HG03039 (cell line): ENCODE measurements around the gene PCP4L1.
A peak's percentile ranks its signal among the peaks of the same experiment; 100 is the strongest.
"Not testable (repeated sequence)": the region's sequence is repeated elsewhere in the genome, so short reads cannot be mapped to it uniquely, and the experiment has no call there.

Source experiments
- ATAC-seq: cut with Tn5 transposase; IDR thresholded peaks from one replicate; pipeline ENCODE4 v1.9.1; 2021; ENCODE audit warnings: mild to moderate bottlenecking, moderate library complexity; ENCODE audit not compliant: unreplicated experiment

The PCP4L1 gene

DNA sequence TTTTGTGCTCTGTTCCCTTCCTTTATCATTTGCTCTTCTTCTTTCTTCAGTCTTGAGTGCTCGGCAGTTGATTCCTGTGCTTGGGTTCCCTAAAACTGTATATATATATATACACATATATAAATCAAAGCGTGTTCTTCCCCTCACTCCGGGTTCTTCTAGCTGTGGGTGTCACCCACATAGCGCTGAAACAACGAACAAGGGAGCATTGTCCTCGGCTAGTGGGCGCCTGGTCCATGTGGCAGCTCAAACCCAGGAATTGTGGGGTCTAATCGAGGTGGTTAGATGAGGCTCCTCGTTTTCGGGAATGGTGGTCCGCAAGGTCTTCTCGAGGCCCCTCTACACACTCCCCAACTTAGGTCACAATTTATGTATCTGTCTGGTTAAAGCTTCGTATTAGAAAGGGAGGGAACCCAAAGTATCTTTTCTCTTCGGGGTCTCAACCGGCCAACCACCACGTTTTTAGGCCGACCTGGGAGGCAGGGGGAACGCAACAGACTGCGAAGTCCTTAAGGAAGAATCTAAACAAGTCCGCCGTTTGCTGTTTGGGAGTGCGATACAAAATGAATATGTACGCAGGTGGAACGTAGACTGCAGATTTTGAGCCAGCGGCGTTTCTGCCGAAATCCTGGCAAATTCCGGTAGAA is 55.1 kb downstream of the PCP4L1 start:
- ATAC-seq: no peak

DNA sequence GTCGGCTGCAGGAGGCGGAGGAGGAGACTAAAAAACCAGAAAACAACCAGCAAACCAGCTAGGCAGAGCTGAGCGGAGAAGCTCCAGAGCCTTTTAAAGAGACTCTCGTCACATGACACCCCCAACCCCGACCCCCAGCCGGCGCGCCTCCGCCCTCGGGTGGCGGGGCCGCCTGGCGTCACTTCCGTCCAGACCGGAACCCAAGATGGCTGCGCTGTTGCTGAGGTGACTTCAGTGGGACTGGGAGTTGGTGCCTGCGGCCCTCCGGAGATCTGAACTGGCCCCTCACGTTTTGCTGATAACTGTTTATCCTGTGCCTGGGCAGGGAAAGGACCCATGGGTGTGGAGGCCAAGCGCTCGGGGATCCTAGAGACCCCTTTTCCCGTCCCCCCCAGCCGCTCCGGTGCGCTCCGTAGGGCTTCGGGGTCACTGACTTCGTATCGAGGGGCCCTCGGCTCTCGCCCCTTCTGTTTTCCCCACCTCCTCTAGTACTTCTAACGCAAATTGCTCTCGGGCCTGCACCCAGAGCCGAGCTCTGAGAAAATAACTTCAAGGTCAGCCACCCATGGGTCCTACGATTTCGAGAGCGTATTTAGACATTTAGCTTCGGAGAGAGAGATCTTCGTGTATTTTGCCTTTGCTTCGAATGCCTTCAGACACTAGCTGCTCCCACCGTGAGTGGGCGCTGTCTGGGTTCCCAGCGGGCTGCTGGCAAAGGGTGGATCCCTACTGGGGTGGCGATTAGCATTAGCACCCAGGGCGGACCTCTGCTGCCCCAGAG is 55.8 kb downstream of the PCP4L1 start, which contains the start of gene SDHC:
Gene SDHC, plus strand, starts transcription at position 181 of the 781 bp plus-strand sequence. Its CDS starts 25 bp downstream, at position 206.
- peak; percentile 94 for ATAC-seq

DNA sequence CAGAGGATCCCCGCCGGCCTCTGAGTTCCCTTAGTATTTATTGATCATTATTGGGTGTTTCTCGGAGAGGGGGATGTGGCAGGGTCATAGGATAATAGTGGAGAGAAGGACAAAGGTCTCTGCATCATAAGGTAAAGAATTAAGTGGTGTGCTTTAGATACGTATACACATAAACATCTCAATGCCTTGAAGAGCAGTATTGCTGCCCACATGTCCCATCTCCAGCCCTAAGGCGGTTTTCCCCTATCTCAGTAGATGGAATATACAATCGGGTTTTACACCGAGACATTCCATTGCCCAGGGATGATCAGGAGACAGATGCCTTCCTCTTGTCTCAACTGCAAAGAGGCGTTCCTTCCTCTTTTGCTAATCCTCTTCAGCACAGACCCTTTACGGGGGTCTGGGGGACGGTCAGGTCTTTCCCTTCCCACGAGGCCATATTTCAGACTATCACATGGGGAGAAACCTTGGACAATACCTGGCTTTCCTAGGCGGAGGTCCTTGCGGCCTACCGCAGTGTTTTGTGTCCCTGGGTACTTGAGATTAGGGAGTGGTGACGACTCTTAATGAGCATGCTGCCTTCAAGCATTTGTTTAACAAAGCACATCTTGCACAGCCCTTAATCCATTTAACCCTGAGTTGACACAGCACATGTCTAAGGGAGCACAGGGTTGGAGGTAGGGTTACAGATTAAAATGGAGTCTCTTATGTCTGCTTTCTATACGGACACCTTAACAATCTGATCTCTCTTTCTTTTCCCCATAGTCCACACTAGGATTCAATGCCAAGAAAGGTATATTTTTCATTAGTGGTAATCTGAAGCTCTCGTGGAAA is 57.5 kb downstream of the PCP4L1 start:
- not testable (repeated sequence) for ATAC-seq

DNA sequence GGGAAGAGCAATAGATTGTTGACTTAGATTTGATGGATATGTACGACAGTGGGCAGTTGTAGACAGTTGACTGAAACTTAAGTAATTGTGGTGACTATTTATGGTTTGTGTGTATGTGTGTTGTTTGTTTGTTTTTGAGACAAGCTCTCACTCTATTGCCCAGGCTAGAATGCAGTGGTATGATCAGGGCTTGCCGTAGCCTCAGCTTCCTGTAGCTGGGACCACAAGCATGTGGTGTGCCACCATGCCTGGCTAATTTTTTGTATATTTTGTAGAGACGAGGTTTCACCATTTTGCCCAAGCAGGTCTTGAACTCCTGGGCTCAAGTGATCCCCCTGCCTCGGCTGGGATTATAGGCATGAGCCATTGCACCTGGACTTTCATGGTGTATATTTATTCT is 65.5 kb downstream of the PCP4L1 start:
- no peak for ATAC-seq

DNA sequence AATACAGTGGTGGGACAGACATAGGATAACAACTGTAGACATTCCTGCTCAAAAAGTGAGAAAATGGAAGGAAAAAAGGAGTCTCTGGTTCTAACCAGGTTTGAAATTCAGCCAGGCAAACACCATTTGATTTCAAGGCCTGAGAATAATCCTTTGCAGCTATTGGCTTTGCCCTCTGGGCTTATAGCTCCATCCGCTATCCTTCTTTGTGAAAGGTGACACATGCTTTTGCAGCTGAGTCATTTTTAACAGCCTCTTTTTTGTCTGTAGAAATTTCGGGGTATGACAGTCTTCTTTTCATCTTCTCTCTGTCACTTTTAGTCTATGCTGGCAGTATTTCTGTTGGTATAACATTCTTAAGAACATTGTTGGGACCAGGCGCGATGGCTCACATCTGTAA is 71.8 kb downstream of the PCP4L1 start:
- ATAC-seq: no peak

DNA sequence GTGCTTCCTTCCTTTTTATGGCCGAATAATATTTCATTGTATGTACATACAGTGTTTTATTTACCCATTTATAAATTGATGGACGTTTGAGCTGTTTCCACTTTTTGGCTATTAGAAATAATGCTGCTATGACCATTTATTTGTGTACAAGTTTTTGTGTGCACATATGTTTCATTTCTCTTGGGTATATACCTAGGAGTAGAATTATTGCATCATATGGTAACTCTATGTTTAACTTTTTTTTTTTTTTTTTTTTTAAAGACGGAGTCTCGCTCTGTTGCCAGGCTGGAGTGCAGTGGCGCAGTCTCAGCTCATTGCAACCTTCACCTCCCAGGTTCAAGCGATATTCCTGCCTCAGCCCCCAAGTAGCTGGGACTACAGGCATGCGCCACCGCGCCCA is 74.6 kb downstream of the PCP4L1 start:
- ATAC-seq: no peak
